GM21717 (cell line): ENCODE results near the gene TRIM49D1.
"Not testable (repeated sequence)": the region's sequence is repeated elsewhere in the genome, so short reads cannot be mapped to it uniquely, and the experiment has no call there.

ENCODE experiments used
- ATAC-seq: cut with Tn5 transposase; IDR thresholded peaks from one replicate; pipeline ENCODE4 v1.9.1; 2021; ENCODE audit warnings: mild to moderate bottlenecking, moderate library complexity; ENCODE audit not compliant: unreplicated experiment

The TRIM49D1 gene

GRCh38 chr11:89922195-89922660 lies at the start of gene TRIM49D1:
Gene TRIM49D1 (minus strand): TSS chr11:89922245. CDS start chr11:89917710, 4,535 bp downstream.
- ATAC-seq, result no peak

GRCh38 chr11:89965737-89966136 lies 43.7 kb upstream of the TRIM49D1 start, which contains the start of gene TRIM64:
Gene TRIM64 (plus strand): TSS chr11:89966037. CDS start chr11:89968504, 2,467 bp downstream.
- ATAC-seq, result not testable (repeated sequence)

- not testable (repeated sequence) for ATAC-seq
These were observed 38.8 kb upstream of the TRIM49D1 start for GRCh38 chr11:89960833-89961232.

GRCh38 chr11:89923764-89924163 lies 1.7 kb upstream of the TRIM49D1 start, which contains the start of gene TRIM49D2:
Gene TRIM49D2 (plus strand): TSS chr11:89924064. CDS start chr11:89926762, 2,698 bp downstream.
- ATAC-seq, result not testable (repeated sequence)

GRCh38 chr11:89900809-89901208 lies 21.2 kb downstream of the TRIM49D1 start:
- ATAC-seq, result not testable (repeated sequence)

GRCh38 chr11:89893245-89893644 lies 28.8 kb downstream of the TRIM49D1 start:
- ATAC-seq, result not testable (repeated sequence)

- ATAC-seq, result not testable (repeated sequence)
These were observed 44.5 kb downstream of the TRIM49D1 start for GRCh38 chr11:89877511-89877910.

GRCh38 chr11:89872588-89872987 lies 49.5 kb downstream of the TRIM49D1 start:
- not testable (repeated sequence) for ATAC-seq

- not testable (repeated sequence) for ATAC-seq
These were observed 56.8 kb downstream of the TRIM49D1 start for GRCh38 chr11:89865223-89865622.

GRCh38 chr11:89863906-89864704 lies 57.9 kb downstream of the TRIM49D1 start:
- ATAC-seq, result not testable (repeated sequence)
